DOHH2 (cell line): ENCODE results near the gene PDE11A.

Source experiments
- CTCF ChIP-seq: fragments of 200-600 bp; sonication (generic); IDR thresholded peaks from one replicate; pipeline ENCODE4 v1.5.1; 2014; ENCODE audit warnings: antibody characterized with exemption, mild to moderate bottlenecking, low read depth, low read length; ENCODE audit not compliant: poor library complexity, severe bottlenecking
- EZH2phosphoT487 ChIP-seq: fragments of 200-600 bp; sonication (generic); IDR thresholded peaks from 2 replicates; pipeline ENCODE4 v1.6.1; 2017; ENCODE audit warnings: borderline replicate concordance, mild to moderate bottlenecking, antibody characterized with exemption, low read length, moderate library complexity, mixed read lengths

GRCh38 chr2:177783835-177784744 lies 288.5 kb downstream of the PDE11A start:
- no peak for TF ChIP-seq CTCF
- no peak for TF ChIP-seq EZH2phosphoT487
